C4-2B (cell line): ENCODE measurements around the gene TRIM54.

Experiments
- H3K27ac ChIP-seq: fragments of 450-650 bp; 2 replicates; pipeline ENCODE4 v1.5.1; 2017
- ZFX ChIP-seq: fragments of 450-650 bp; IDR thresholded peaks from 2 replicates; pipeline ENCODE4 v1.6.1; 2017
- TF ChIP-seq, protein P1 (sequence below): fragments of 450-650 bp; conservative IDR thresholded peaks from 2 replicates; pipeline ENCODE4 v1.5.1; 2017; ENCODE audit warnings: mild to moderate bottlenecking

TRIM54 gene

GRCh38 chr2:27249891-27250651, 32.2 kb upstream of the TRIM54 start:
- H3K27ac ChIP-seq = peak overlapping the region; percentile 63
- no peak for TF ChIP-seq ZFX
- TF ChIP-seq, protein P1, sequence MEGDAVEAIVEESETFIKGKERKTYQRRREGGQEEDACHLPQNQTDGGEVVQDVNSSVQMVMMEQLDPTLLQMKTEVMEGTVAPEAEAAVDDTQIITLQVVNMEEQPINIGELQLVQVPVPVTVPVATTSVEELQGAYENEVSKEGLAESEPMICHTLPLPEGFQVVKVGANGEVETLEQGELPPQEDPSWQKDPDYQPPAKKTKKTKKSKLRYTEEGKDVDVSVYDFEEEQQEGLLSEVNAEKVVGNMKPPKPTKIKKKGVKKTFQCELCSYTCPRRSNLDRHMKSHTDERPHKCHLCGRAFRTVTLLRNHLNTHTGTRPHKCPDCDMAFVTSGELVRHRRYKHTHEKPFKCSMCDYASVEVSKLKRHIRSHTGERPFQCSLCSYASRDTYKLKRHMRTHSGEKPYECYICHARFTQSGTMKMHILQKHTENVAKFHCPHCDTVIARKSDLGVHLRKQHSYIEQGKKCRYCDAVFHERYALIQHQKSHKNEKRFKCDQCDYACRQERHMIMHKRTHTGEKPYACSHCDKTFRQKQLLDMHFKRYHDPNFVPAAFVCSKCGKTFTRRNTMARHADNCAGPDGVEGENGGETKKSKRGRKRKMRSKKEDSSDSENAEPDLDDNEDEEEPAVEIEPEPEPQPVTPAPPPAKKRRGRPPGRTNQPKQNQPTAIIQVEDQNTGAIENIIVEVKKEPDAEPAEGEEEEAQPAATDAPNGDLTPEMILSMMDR = no peak; the same call in 1 of the 2 replicates

- H3K27ac ChIP-seq = peak overlapping the region; percentile 63; the same call in 1 of the 2 replicates
- no peak for TF ChIP-seq ZFX
- TF ChIP-seq, protein P1 = no peak
These were observed 31.4 kb upstream of the TRIM54 start for GRCh38 chr2:27250652-27251379.

DNA sequence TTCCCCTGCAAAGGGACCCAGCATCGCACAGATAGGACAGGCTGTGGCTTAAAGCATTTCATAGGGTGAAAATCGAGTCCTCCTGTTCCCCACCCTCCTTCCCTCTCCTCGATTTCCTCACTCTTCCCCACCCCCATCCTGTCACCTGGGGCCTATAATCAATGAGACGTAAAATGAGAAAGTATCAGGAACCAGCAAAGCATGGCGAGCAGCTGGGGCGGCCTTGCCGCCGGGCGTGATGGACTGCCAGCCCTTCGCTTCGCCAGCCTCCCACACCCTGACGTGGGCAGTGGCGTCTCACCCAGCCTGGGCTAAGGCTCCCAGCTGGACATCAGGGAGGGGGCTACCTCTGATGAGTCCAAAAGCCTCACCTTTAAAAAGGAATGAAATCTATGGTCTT, 30.5 kb upstream of the TRIM54 start:
- H3K27ac ChIP-seq = no peak overlapping the region
- no peak for TF ChIP-seq ZFX
- TF ChIP-seq, protein P1 = no peak

- TF ChIP-seq, protein P1 = no peak
- TF ChIP-seq ZFX = no peak
- no peak overlapping the region for H3K27ac ChIP-seq
These were observed 27.0 kb upstream of the TRIM54 start for GRCh38 chr2:27255187-27255586.

DNA sequence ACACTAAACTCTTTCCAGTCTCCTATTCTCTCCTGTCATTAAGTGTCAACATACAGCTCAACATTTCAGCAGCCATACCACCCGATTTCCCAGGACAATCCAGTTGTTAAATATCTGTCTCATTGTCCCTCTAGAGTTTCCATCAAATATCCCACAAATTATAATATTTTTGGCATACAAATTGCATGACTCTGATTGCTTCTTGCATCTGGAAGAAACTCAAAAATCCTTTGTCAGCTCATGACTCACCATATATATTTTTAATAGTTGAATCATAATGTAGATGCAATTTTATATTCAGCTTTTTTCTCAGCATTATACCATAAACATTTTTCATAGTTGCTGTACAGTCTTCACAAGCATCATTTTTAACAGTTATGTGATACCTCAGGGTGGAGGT, 26.6 kb upstream of the TRIM54 start:
- TF ChIP-seq, protein P1 = no peak
- no peak for TF ChIP-seq ZFX
- no peak overlapping the region for H3K27ac ChIP-seq

DNA sequence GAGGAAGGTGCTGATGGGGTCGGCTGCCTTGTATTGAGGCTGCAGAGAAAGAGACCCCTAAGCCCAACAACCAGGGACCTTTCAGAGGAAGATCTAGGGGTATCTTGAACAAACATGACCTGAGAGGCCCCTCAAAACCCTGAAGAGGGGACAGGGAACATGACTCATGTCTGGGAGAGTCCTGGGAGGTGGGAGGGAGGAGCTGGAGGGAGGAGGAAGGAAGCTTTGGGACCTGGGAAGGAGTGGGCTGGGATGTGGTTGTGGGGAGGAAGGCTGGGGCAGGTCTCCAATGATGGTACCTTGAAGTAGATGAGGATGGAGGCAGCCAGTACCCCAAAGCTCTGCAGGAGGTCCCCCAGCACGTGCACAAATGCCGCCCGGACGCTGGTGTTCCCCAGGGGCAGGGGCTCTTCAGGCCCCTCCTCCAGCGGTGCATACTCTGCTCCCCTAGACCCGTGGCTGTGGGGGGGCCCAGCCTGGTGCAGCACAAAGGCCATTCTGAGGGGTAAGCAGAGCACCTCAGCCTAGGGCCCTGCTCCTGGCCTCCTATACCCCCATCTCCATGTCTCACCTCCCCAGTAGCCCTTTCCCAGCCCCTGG, 25.3 kb upstream of the TRIM54 start:
- no peak for TF ChIP-seq ZFX
- TF ChIP-seq, protein P1 = no peak

GRCh38 chr2:27258051-27258450, 24.2 kb upstream of the TRIM54 start:
- TF ChIP-seq, protein P1 = no peak
- no peak for TF ChIP-seq ZFX

More for the DNA sequence above, 25.3 kb upstream of the TRIM54 start:
- no peak overlapping the region for H3K27ac ChIP-seq

More at GRCh38 chr2:27258051-27258450, 24.2 kb upstream of the TRIM54 start:
- no peak overlapping the region for H3K27ac ChIP-seq
